ENCODE data around the gene SPATA20.

The SPATA20 gene

GRCh38 chr17:50548831-50549230 lies 1.9 kb downstream of the SPATA20 start:
- Histone ChIP-seq H3K27me3 (replicated peaks; ENCODE audit: control insufficient read depth, insufficient read depth, low read length) (no peaks in the 10 kb centered on the region), H3K4me3 (replicated peaks; ENCODE audit: low read depth, low read length) (no peak overlapping the region), H3K36me3 (ENCODE audit: control insufficient read depth, insufficient read depth, low read length) (peaks cover 11% of the 10 kb centered on the region)
- TF ChIP-seq CTCF (IDR thresholded peaks at IDR 0.05; ENCODE audit: insufficient read depth, low read length, poor library complexity, severe bottlenecking), result no peak
- no peak for DNase-seq (ENCODE audit: extremely low read depth, insufficient read length)

GRCh38 chr17:50549256-50549941 lies 2.4 kb downstream of the SPATA20 start:
- H3K36me3 ChIP-seq (ENCODE audit: control insufficient read depth, insufficient read depth, low read length), result peaks cover 11% of the 10 kb centered on the region
- H3K27me3 ChIP-seq (replicated peaks; ENCODE audit: control insufficient read depth, insufficient read depth, low read length), result no peaks in the 10 kb centered on the region
- TF ChIP-seq CTCF (IDR thresholded peaks at IDR 0.05; ENCODE audit: insufficient read depth, low read length, poor library complexity, severe bottlenecking), result no peak
- no peak for DNase-seq (ENCODE audit: extremely low read depth, insufficient read length)
- no peak overlapping the region for H3K4me3 ChIP-seq (replicated peaks; ENCODE audit: low read depth, low read length)

- Histone ChIP-seq H3K4me3 (replicated peaks; ENCODE audit: low read depth, low read length) (no peak overlapping the region), H3K36me3 (ENCODE audit: control insufficient read depth, insufficient read depth, low read length) (peaks cover 11% of the 10 kb centered on the region), H3K27me3 (replicated peaks; ENCODE audit: control insufficient read depth, insufficient read depth, low read length) (no peaks in the 10 kb centered on the region)
- no peak for DNase-seq (ENCODE audit: extremely low read depth, insufficient read length)
- TF ChIP-seq CTCF (IDR thresholded peaks at IDR 0.05; ENCODE audit: insufficient read depth, low read length, poor library complexity, severe bottlenecking), result no peak
These were observed 3.0 kb downstream of the SPATA20 start for GRCh38 chr17:50549969-50550368.

- no peak for DNase-seq (ENCODE audit: extremely low read depth, insufficient read length)
- Histone ChIP-seq H3K36me3 (ENCODE audit: control insufficient read depth, insufficient read depth, low read length) (peaks cover 11% of the 10 kb centered on the region), H3K27me3 (replicated peaks; ENCODE audit: control insufficient read depth, insufficient read depth, low read length) (no peaks in the 10 kb centered on the region), H3K4me3 (replicated peaks; ENCODE audit: low read depth, low read length) (no peak overlapping the region)
- peak; percentile 64 for TF ChIP-seq CTCF (IDR thresholded peaks at IDR 0.05; ENCODE audit: insufficient read depth, low read length, poor library complexity, severe bottlenecking)
These were observed 3.9 kb downstream of the SPATA20 start for GRCh38 chr17:50550661-50551432.

GRCh38 chr17:50551433-50551815 lies 4.5 kb downstream of the SPATA20 start:
- no peak overlapping the region for H3K4me3 ChIP-seq (replicated peaks; ENCODE audit: low read depth, low read length)
- H3K36me3 ChIP-seq (ENCODE audit: control insufficient read depth, insufficient read depth, low read length), result peaks cover 11% of the 10 kb centered on the region
- DNase-seq (ENCODE audit: extremely low read depth, insufficient read length), result no peak
- H3K27me3 ChIP-seq (replicated peaks; ENCODE audit: control insufficient read depth, insufficient read depth, low read length), result no peaks in the 10 kb centered on the region
- TF ChIP-seq CTCF (IDR thresholded peaks at IDR 0.05; ENCODE audit: insufficient read depth, low read length, poor library complexity, severe bottlenecking), result no peak

Measured in GM06990 (cell line).